Heart left ventricle (tissue), 16 donors: ENCODE results near the gene ASPM. TPM values are rescaled to one million over a fixed set of nuclear protein-coding genes. Genes with fewer than 3 reads are reported as not detected.

ENCODE experiments used
- ATAC-seq, 4 donors: fragments of 200-7000 bp; cut with Tn5 transposase; one replicate each; pipeline ENCODE4 v1.9.1; 2020 to 2022; ENCODE audit warnings: moderate library complexity in 4 of 4, mild to moderate bottlenecking in 3 of 4, moderate number of reproducible peaks in 1 of 4
- DNase-seq, 5 donors: peaks; one replicate each; pipeline ENCODE4 v3.0.0-alpha.2; 2020
- H3K27ac ChIP-seq, 12 donors: fragments of 200-600 bp; sonication (generic) in 4 of 12; one replicate each; pipeline versions ENCODE4 v1.5.0 to v1.8.0; 2016 to 2022; ENCODE audit warnings: mild to moderate bottlenecking in 2 of 12
- H3K27me3 ChIP-seq, 9 donors: fragments of 200-600 bp; sonication (generic) in 2 of 9; one replicate each; pipeline versions ENCODE4 v1.5.1 to v1.8.0; 2016 to 2022; ENCODE audit warnings: mild to moderate bottlenecking in 3 of 9
- H3K36me3 ChIP-seq, 9 donors: fragments of 200-600 bp; sonication (generic) in 2 of 9; one replicate each; pipeline versions ENCODE4 v1.5.0 to v1.8.0; 2018 to 2022; ENCODE audit warnings: mild to moderate bottlenecking in 2 of 9
- H3K4me1 ChIP-seq, 12 donors: fragments of 200-600 bp; sonication (generic) in 4 of 12; one replicate each; pipeline versions ENCODE4 v1.5.0 to v1.8.0; 2016 to 2022; ENCODE audit warnings: mild to moderate bottlenecking in 3 of 12
- H3K4me3 ChIP-seq, 12 donors: fragments of 200-600 bp; sonication (generic) in 4 of 12; one replicate each; pipeline versions ENCODE4 v1.5.0 to v1.8.0; 2017 to 2022; ENCODE audit warnings: mild to moderate bottlenecking in 9 of 12, moderate library complexity in 4 of 12
- H3K9me3 ChIP-seq, 12 donors: fragments of 200-600 bp; sonication (generic) in 4 of 12; one replicate each; pipeline versions ENCODE4 v1.5.0 to v1.8.0; 2016 to 2022; ENCODE audit warnings: mild to moderate bottlenecking in 1 of 12
- CTCF ChIP-seq, 12 donors: fragments of 200-600 bp; sonication (generic) in 4 of 12; IDR thresholded peaks; one replicate each; pipeline versions ENCODE4 v1.5.0 to v1.8.0; 2018 to 2022; ENCODE audit warnings: antibody characterized with exemption in 12 of 12, mild to moderate bottlenecking in 5 of 12
- POLR2A ChIP-seq, 2 donors: fragments of 450-650 bp; IDR thresholded peaks; one replicate each; pipeline ENCODE4 v1.6.1; 2017; ENCODE audit warnings: antibody characterized with exemption in 2 of 2, mild to moderate bottlenecking in 2 of 2, moderate library complexity in 2 of 2
- WGBS, 4 donors: extraction: QIAGEN DNeasy Blood & Tissue Kit in 2 of 4; methylation state at CpG; one replicate each; pipeline versions ENCODE4 v1.1.5 to v1.1.7; 2013 to 2018; 5-methylcytosine and 5-hydroxymethylcytosine counted together
- intact Hi-C, 10 donors: fragments of 100-400 bp; cut with DNase I; formaldehyde crosslinking; loops; one replicate each; pipeline versions ENCODE4 v1.11.1 to v1.14.2; 2022
- polyA plus RNA-seq, 2 donors: library from polyadenylated mRNA; stranded (reverse); fragments of 200-250 nt; gene quantifications; one replicate each; pipeline ENCODE4 v1.2.3, GENCODE V29; 2013
- total RNA-seq, 9 donors: library from RNA; depleted of rRNA in 2 of 9; stranded (reverse); fragments of >200 nt in 2 of 9; fragmentation: NEBNext Ultra II Directional in 3 of 9; extraction: Animal tissue kit (Norgen Biotek cat#: 25700) in 3 of 9; gene quantifications; one replicate each; pipeline versions ENCODE4 v1.1.0 to v1.2.4, GENCODE V29; 2016 to 2023
- donor health status: ischemic (EF 13 %, LVEDD 7.1; RV severe dilation, severe dysfunction).
- donor health status: healthy with polysubstance abuse.
- donor health status: DM: no; HTN: yes; CAD: no.
- donor health status: DM: no; HTN: no; CAD: no.
- donor health status: ischemic (EF 25% LVEDD 6.9; RV normal size, moderate dysfunction).
- donor health status: ischemic (EF 25% LVEDD 5.7; RV mildly dilated, moderate dysfunction).
- donor health status: healthy.
- donor health status: DM: yes; HTN: yes; CAD: no.
- donor health status: ischemic (EF 35%, LVEDD 5.7; RV mildly dilated, moderate dysfunction).
- donor health status: nonischemic (EF 11% LVEDD 7.7; RV severe dilation, severe dysfunction).
- donor health status: DM: yes; HTN: yes; CAD: no.
- donor health status: PGD.
- donor health status: ischemic (EF 29% LVEDD 5.4; RV normal size, mild dysfunction).
- donor health status: nonischemic (EF 23%, LVEDD 6.1; RV moderate dilation, normal function).

ASPM gene
- total and polyA plus RNA-seq, 11 donors: 0.08 to 5.9 (median 0.44) TPM

- no peaks in the 10 kb centered on the region for H3K9me3 ChIP-seq
- no peak for DNase-seq
- 97 to 100% (median 99%) methylated on average over 1 of the region's 1 CpG for WGBS, 4 donors
- intact Hi-C loops: no loop called here
- no peaks in the 10 kb centered on the region for H3K36me3 ChIP-seq
- no peaks in the 10 kb centered on the region for H3K27me3 ChIP-seq
- no peak overlapping the region for H3K4me3 ChIP-seq
- no peak overlapping the region for H3K27ac ChIP-seq
- TF ChIP-seq CTCF (IDR thresholded peaks at IDR 0.05): no peak
- no peak for TF ChIP-seq POLR2A (IDR thresholded peaks at IDR 0.05)
- ATAC-seq: no peak
- H3K4me1 ChIP-seq: peaks cover 0 to 9% (median 0%) of the 10 kb centered on the region in 12 donors
Observed at GRCh38 chr1:197106869-197107268, 39.6 kb downstream of the ASPM start.

GRCh38 chr1:197103300-197103699, 43.2 kb downstream of the ASPM start:
- no peak overlapping the region for H3K4me3 ChIP-seq
- ATAC-seq: no peak
- peaks cover 0 to 25% (median 7%) of the 10 kb centered on the region in 12 donors for H3K4me1 ChIP-seq
- intact Hi-C loops: no loop called here
- no peaks in the 10 kb centered on the region for H3K27me3 ChIP-seq
- H3K27ac ChIP-seq: no peak overlapping the region
- H3K9me3 ChIP-seq: no peaks in the 10 kb centered on the region
- 61 to 73% (median 66%) methylated on average over 5 of the region's 5 CpGs for WGBS, 4 donors
- no peak for TF ChIP-seq CTCF (IDR thresholded peaks at IDR 0.05)
- no peak for TF ChIP-seq POLR2A (IDR thresholded peaks at IDR 0.05)
- DNase-seq: no peak
- no peaks in the 10 kb centered on the region for H3K36me3 ChIP-seq

GRCh38 chr1:197101978-197102377, 44.5 kb downstream of the ASPM start:
- ATAC-seq (no peak), DNase-seq (no peak)
- no peaks in the 10 kb centered on the region for H3K9me3 ChIP-seq
- no peaks in the 10 kb centered on the region for H3K36me3 ChIP-seq
- WGBS, 4 donors: 89 to 92% (median 91%) methylated on average over 3 of the region's 3 CpGs
- peaks cover 0 to 27% (median 7%) of the 10 kb centered on the region in 12 donors for H3K4me1 ChIP-seq
- H3K27me3 ChIP-seq: no peaks in the 10 kb centered on the region
- intact Hi-C loops: no loop called here
- no peak for TF ChIP-seq POLR2A (IDR thresholded peaks at IDR 0.05)
- no peak for TF ChIP-seq CTCF (IDR thresholded peaks at IDR 0.05)
- no peak overlapping the region for H3K27ac ChIP-seq
- no peak overlapping the region for H3K4me3 ChIP-seq

- Histone ChIP-seq H3K9me3 (no peaks in the 10 kb centered on the region), H3K27me3 (no peaks in the 10 kb centered on the region), H3K4me1 (peaks cover 0 to 27% (median 7%) of the 10 kb centered on the region in 12 donors), H3K27ac (no peak overlapping the region), H3K36me3 (no peaks in the 10 kb centered on the region), H3K4me3 (no peak overlapping the region)
- TF ChIP-seq POLR2A (IDR thresholded peaks at IDR 0.05) (no peak), CTCF (IDR thresholded peaks at IDR 0.05) (no peak)
- 81 to 86% (median 83%) methylated on average over 3 of the region's 3 CpGs for WGBS, 4 donors
- intact Hi-C loops: no loop called here
- DNase-seq (no peak), ATAC-seq (no peak)
Observed at GRCh38 chr1:197100677-197101076, 45.8 kb downstream of the ASPM start.
